22Rv1 (cell line): ENCODE measurements around the gene TMC6.

Experiments
- ZFX ChIP-seq: fragments of 450-650 bp; IDR thresholded peaks from 2 replicates; pipeline ENCODE4 v1.6.1; 2017; ENCODE audit warnings: antibody characterized with exemption, borderline replicate concordance
- TF ChIP-seq, protein P1 (sequence below): fragments of 450-650 bp; IDR thresholded peaks from 2 replicates; pipeline ENCODE4 v1.5.1; 2017; ENCODE audit warnings: mild to moderate bottlenecking

GRCh38 chr17:78175643-78175981 is 47.1 kb upstream of the TMC6 start:
- TF ChIP-seq, protein P1, sequence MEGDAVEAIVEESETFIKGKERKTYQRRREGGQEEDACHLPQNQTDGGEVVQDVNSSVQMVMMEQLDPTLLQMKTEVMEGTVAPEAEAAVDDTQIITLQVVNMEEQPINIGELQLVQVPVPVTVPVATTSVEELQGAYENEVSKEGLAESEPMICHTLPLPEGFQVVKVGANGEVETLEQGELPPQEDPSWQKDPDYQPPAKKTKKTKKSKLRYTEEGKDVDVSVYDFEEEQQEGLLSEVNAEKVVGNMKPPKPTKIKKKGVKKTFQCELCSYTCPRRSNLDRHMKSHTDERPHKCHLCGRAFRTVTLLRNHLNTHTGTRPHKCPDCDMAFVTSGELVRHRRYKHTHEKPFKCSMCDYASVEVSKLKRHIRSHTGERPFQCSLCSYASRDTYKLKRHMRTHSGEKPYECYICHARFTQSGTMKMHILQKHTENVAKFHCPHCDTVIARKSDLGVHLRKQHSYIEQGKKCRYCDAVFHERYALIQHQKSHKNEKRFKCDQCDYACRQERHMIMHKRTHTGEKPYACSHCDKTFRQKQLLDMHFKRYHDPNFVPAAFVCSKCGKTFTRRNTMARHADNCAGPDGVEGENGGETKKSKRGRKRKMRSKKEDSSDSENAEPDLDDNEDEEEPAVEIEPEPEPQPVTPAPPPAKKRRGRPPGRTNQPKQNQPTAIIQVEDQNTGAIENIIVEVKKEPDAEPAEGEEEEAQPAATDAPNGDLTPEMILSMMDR = no peak
- no peak for TF ChIP-seq ZFX
